WTC11 (cell line): ENCODE data around the gene CLNK. TPM values are rescaled to one million over a fixed set of nuclear protein-coding genes. Genes with fewer than 3 reads are reported as not detected.

Experiments used
- ATAC-seq: fragments of 200-7000 bp; cut with Tn5 transposase; 2 replicates; pipeline ENCODE4 v1.10.0; 2021; ENCODE audit warnings: mild to moderate bottlenecking, moderate library complexity
- CTCF ChIA-PET: fragments of 300-600 bp; sonication (Branson Sonifier 250); formaldehyde crosslinking; loops from one replicate; lab custom pipeline; 2021; ENCODE audit warnings: antibody characterized with exemption; lab: Charles Lee
- POLR2A ChIA-PET: fragments of 350-600 bp; sonication (Branson Sonifier 250); formaldehyde crosslinking; loops from one replicate; lab custom pipeline; 2021; ENCODE audit warnings: antibody characterized with exemption; lab: Charles Lee
- DNase-seq: peaks from one replicate; pipeline ENCODE4 v3.0.0; 2021; ENCODE audit warnings: low spot score
- H3K27ac Mint-ChIP-seq: 2 replicates; pipeline ENCODE4 v1.8.0; 2021; ENCODE audit warnings: mixed read lengths
- H3K27me3 Mint-ChIP-seq: 2 replicates; pipeline ENCODE4 v1.8.0; 2021; ENCODE audit warnings: low read depth, mild to moderate bottlenecking, moderate library complexity, mixed read lengths
- H3K36me3 Mint-ChIP-seq: 2 replicates; pipeline ENCODE4 v1.8.0; 2021; ENCODE audit warnings: mixed read lengths
- H3K4me1 Mint-ChIP-seq: 2 replicates; pipeline ENCODE4 v1.8.0; 2022; ENCODE audit warnings: mixed read lengths
- H3K4me3 Mint-ChIP-seq: 2 replicates; pipeline ENCODE4 v1.8.0; 2021; ENCODE audit warnings: mild to moderate bottlenecking, moderate library complexity, mixed read lengths
- H3K9me3 Mint-ChIP-seq: 2 replicates; pipeline ENCODE4 v1.8.0; 2021; ENCODE audit warnings: mixed read lengths
- CREM ChIP-seq: sonication (generic); formaldehyde crosslinking; IDR thresholded peaks from 2 replicates; pipeline ENCODE4 v1.8.1; 2022; ENCODE audit warnings: mild to moderate bottlenecking, missing genetic modification reagents, moderate library complexity
- ESRRA ChIP-seq: sonication (generic); formaldehyde crosslinking; IDR thresholded peaks from 2 replicates; pipeline ENCODE4 v1.8.1; 2022; ENCODE audit warnings: mild to moderate bottlenecking, missing genetic modification reagents, borderline replicate concordance
- JUN ChIP-seq: sonication (generic); formaldehyde crosslinking; IDR thresholded peaks from 2 replicates; pipeline ENCODE4 v1.8.0; 2023; ENCODE audit warnings: mild to moderate bottlenecking, missing genetic modification reagents
- KAT7 ChIP-seq: sonication (generic); formaldehyde crosslinking; IDR thresholded peaks from 2 replicates; pipeline ENCODE4 v1.8.1; 2023; ENCODE audit warnings: missing genetic modification reagents, mild to moderate bottlenecking, borderline replicate concordance
- NFE2L1 ChIP-seq: sonication (generic); formaldehyde crosslinking; IDR thresholded peaks from 2 replicates; pipeline ENCODE4 v1.8.1; 2023; ENCODE audit warnings: missing genetic modification reagents
- TP53 ChIP-seq: sonication (generic); formaldehyde crosslinking; IDR thresholded peaks from 2 replicates; pipeline ENCODE4 v1.8.1; 2023; ENCODE audit warnings: mild to moderate bottlenecking, missing genetic modification reagents
- ZNF423 ChIP-seq: fragments of 250-450 bp; sonication (Bioruptor Pico); IDR thresholded peaks from 2 replicates; pipeline ENCODE4 v2.1.2; 2022; ENCODE audit warnings: mild to moderate bottlenecking, moderate library complexity
- total RNA-seq: library from RNA; stranded (reverse); gene quantifications from 3 replicates; pipeline ENCODE4 v1.2.3, GENCODE V29; 2021
- TF ChIP-seq, protein P1 (sequence below): sonication (generic); formaldehyde crosslinking; IDR thresholded peaks from 2 replicates; pipeline ENCODE4 v1.8.0; 2023; ENCODE audit warnings: missing genetic modification reagents
- TF ChIP-seq, protein P2 (sequence below): sonication (generic); formaldehyde crosslinking; IDR thresholded peaks from 2 replicates; pipeline ENCODE4 v1.8.0; 2023; ENCODE audit warnings: missing genetic modification reagents, mild to moderate bottlenecking, borderline replicate concordance
- TF ChIP-seq, protein P3 (sequence below): fragments of 200-600 bp; IDR thresholded peaks from 2 replicates; pipeline ENCODE4 v1.8.0; 2022; ENCODE audit warnings: antibody characterized with exemption
- TF ChIP-seq, protein P4 (sequence below): sonication (generic); formaldehyde crosslinking; IDR thresholded peaks from 2 replicates; pipeline ENCODE4 v1.8.0; 2023; ENCODE audit warnings: mild to moderate bottlenecking, missing genetic modification reagents
- TF ChIP-seq, protein P5 (sequence below): sonication (generic); formaldehyde crosslinking; IDR thresholded peaks from 2 replicates; pipeline ENCODE4 v1.8.1; 2023; ENCODE audit warnings: mild to moderate bottlenecking, missing genetic modification reagents
- TF ChIP-seq, protein P6 (sequence below): sonication (generic); formaldehyde crosslinking; IDR thresholded peaks from 2 replicates; pipeline ENCODE4 v1.8.1; 2023; ENCODE audit warnings: mild to moderate bottlenecking, missing genetic modification reagents, moderate library complexity
- TF ChIP-seq, protein P7 (sequence below): sonication (generic); formaldehyde crosslinking; IDR thresholded peaks from 2 replicates; pipeline ENCODE4 v1.8.1; 2023; ENCODE audit warnings: mild to moderate bottlenecking, missing genetic modification reagents
- TF ChIP-seq, protein P8 (sequence below): fragments of 250-450 bp; sonication (Bioruptor Pico); IDR thresholded peaks from 2 replicates; pipeline ENCODE4 v1.9.0; 2021; ENCODE audit warnings: mild to moderate bottlenecking, borderline replicate concordance

The CLNK gene
- total RNA-seq, 1 experiment from 2014 or later, result not detected

DNA sequence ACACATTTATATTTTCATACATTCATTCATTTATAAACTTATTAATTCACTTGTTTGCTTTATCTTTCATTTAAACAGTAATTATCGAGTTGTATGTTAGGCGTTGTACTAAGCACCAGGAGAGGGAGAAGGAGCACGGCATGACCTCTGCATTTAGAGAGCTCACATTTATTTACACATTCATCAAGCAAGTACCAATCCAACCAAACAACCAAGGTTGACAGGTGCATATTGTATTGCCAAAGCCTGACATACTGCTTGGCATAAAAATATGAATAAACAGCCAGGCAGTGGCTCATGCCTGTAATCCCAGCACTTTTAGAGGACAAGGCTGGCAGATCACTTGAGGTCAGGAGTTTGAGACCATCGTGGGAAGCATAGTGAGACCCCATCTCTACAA lies 37.0 kb upstream of the CLNK start:
- no peaks in the 10 kb centered on the region for H3K4me1 Mint-ChIP-seq
- H3K4me3 Mint-ChIP-seq, result no peak overlapping the region
- H3K9me3 Mint-ChIP-seq, result peaks cover 69% of the 10 kb centered on the region
- no peak for TF ChIP-seq CREM
- TF ChIP-seq, protein P1, sequence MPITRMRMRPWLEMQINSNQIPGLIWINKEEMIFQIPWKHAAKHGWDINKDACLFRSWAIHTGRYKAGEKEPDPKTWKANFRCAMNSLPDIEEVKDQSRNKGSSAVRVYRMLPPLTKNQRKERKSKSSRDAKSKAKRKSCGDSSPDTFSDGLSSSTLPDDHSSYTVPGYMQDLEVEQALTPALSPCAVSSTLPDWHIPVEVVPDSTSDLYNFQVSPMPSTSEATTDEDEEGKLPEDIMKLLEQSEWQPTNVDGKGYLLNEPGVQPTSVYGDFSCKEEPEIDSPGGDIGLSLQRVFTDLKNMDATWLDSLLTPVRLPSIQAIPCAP (CRISPR knock-in tag), result no peak
- DNase-seq (no peak), ATAC-seq (no peak)
- no peaks in the 10 kb centered on the region; the same call in 1 of the 2 replicates for H3K27me3 Mint-ChIP-seq
- H3K36me3 Mint-ChIP-seq, result peaks cover 50% of the 10 kb centered on the region
- POLR2A ChIA-PET, result no interaction called here
- CTCF ChIA-PET, result no interaction called here
- no peak overlapping the region for H3K27ac Mint-ChIP-seq

DNA sequence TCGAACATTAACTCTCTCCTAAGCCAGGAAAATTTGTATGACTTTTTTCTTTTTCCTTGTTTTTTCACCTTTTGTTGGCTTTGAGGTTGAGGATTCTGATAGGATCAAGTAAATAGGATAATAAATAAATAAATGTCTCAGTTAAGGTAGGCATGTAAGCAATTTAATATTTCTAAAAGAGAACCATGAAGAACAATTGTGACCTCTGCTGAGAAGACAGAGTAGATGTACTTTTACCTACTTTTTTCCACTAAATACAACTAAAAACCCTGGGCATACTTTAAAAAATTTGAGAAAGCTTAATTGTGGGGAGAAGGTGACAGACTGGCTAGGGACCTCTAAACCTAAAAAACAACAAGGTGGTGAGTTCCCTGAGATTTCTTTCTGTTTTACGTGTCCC lies 31.6 kb upstream of the CLNK start:
- no peak overlapping the region for H3K27ac Mint-ChIP-seq
- no peaks in the 10 kb centered on the region for H3K4me1 Mint-ChIP-seq
- DNase-seq (no peak), ATAC-seq (no peak)
- ChIA-PET POLR2A (no interaction called here), CTCF (no interaction called here)
- peaks cover 45% of the 10 kb centered on the region for H3K36me3 Mint-ChIP-seq
- no peak overlapping the region for H3K4me3 Mint-ChIP-seq
- H3K9me3 Mint-ChIP-seq, result peaks cover 61% of the 10 kb centered on the region
- peaks cover 4% of the 10 kb centered on the region; the same call in 1 of the 2 replicates for H3K27me3 Mint-ChIP-seq
- TF ChIP-seq, protein P2, sequence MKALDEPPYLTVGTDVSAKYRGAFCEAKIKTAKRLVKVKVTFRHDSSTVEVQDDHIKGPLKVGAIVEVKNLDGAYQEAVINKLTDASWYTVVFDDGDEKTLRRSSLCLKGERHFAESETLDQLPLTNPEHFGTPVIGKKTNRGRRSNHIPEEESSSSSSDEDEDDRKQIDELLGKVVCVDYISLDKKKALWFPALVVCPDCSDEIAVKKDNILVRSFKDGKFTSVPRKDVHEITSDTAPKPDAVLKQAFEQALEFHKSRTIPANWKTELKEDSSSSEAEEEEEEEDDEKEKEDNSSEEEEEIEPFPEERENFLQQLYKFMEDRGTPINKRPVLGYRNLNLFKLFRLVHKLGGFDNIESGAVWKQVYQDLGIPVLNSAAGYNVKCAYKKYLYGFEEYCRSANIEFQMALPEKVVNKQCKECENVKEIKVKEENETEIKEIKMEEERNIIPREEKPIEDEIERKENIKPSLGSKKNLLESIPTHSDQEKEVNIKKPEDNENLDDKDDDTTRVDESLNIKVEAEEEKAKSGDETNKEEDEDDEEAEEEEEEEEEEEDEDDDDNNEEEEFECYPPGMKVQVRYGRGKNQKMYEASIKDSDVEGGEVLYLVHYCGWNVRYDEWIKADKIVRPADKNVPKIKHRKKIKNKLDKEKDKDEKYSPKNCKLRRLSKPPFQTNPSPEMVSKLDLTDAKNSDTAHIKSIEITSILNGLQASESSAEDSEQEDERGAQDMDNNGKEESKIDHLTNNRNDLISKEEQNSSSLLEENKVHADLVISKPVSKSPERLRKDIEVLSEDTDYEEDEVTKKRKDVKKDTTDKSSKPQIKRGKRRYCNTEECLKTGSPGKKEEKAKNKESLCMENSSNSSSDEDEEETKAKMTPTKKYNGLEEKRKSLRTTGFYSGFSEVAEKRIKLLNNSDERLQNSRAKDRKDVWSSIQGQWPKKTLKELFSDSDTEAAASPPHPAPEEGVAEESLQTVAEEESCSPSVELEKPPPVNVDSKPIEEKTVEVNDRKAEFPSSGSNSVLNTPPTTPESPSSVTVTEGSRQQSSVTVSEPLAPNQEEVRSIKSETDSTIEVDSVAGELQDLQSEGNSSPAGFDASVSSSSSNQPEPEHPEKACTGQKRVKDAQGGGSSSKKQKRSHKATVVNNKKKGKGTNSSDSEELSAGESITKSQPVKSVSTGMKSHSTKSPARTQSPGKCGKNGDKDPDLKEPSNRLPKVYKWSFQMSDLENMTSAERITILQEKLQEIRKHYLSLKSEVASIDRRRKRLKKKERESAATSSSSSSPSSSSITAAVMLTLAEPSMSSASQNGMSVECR (CRISPR knock-in tag), result no peak
- no peak for TF ChIP-seq TP53 (CRISPR knock-in tag)
- no peak for TF ChIP-seq JUN
- TF ChIP-seq, protein P3, sequence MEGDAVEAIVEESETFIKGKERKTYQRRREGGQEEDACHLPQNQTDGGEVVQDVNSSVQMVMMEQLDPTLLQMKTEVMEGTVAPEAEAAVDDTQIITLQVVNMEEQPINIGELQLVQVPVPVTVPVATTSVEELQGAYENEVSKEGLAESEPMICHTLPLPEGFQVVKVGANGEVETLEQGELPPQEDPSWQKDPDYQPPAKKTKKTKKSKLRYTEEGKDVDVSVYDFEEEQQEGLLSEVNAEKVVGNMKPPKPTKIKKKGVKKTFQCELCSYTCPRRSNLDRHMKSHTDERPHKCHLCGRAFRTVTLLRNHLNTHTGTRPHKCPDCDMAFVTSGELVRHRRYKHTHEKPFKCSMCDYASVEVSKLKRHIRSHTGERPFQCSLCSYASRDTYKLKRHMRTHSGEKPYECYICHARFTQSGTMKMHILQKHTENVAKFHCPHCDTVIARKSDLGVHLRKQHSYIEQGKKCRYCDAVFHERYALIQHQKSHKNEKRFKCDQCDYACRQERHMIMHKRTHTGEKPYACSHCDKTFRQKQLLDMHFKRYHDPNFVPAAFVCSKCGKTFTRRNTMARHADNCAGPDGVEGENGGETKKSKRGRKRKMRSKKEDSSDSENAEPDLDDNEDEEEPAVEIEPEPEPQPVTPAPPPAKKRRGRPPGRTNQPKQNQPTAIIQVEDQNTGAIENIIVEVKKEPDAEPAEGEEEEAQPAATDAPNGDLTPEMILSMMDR, result no peak
- TF ChIP-seq KAT7 (CRISPR knock-in tag), result no peak
- TF ChIP-seq, protein P4, sequence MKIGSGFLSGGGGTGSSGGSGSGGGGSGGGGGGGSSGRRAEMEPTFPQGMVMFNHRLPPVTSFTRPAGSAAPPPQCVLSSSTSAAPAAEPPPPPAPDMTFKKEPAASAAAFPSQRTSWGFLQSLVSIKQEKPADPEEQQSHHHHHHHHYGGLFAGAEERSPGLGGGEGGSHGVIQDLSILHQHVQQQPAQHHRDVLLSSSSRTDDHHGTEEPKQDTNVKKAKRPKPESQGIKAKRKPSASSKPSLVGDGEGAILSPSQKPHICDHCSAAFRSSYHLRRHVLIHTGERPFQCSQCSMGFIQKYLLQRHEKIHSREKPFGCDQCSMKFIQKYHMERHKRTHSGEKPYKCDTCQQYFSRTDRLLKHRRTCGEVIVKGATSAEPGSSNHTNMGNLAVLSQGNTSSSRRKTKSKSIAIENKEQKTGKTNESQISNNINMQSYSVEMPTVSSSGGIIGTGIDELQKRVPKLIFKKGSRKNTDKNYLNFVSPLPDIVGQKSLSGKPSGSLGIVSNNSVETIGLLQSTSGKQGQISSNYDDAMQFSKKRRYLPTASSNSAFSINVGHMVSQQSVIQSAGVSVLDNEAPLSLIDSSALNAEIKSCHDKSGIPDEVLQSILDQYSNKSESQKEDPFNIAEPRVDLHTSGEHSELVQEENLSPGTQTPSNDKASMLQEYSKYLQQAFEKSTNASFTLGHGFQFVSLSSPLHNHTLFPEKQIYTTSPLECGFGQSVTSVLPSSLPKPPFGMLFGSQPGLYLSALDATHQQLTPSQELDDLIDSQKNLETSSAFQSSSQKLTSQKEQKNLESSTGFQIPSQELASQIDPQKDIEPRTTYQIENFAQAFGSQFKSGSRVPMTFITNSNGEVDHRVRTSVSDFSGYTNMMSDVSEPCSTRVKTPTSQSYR (CRISPR knock-in tag), result no peak
- no peak for TF ChIP-seq ZNF423 (CRISPR knock-in tag)
- TF ChIP-seq, protein P5, sequence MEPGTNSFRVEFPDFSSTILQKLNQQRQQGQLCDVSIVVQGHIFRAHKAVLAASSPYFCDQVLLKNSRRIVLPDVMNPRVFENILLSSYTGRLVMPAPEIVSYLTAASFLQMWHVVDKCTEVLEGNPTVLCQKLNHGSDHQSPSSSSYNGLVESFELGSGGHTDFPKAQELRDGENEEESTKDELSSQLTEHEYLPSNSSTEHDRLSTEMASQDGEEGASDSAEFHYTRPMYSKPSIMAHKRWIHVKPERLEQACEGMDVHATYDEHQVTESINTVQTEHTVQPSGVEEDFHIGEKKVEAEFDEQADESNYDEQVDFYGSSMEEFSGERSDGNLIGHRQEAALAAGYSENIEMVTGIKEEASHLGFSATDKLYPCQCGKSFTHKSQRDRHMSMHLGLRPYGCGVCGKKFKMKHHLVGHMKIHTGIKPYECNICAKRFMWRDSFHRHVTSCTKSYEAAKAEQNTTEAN (CRISPR knock-in tag), result no peak
- TF ChIP-seq, protein P6, sequence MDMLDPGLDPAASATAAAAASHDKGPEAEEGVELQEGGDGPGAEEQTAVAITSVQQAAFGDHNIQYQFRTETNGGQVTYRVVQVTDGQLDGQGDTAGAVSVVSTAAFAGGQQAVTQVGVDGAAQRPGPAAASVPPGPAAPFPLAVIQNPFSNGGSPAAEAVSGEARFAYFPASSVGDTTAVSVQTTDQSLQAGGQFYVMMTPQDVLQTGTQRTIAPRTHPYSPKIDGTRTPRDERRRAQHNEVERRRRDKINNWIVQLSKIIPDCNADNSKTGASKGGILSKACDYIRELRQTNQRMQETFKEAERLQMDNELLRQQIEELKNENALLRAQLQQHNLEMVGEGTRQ (CRISPR knock-in tag), result no peak
- no peak for TF ChIP-seq NFE2L1 (CRISPR knock-in tag)
- TF ChIP-seq ESRRA, result no peak
- TF ChIP-seq, protein P7, sequence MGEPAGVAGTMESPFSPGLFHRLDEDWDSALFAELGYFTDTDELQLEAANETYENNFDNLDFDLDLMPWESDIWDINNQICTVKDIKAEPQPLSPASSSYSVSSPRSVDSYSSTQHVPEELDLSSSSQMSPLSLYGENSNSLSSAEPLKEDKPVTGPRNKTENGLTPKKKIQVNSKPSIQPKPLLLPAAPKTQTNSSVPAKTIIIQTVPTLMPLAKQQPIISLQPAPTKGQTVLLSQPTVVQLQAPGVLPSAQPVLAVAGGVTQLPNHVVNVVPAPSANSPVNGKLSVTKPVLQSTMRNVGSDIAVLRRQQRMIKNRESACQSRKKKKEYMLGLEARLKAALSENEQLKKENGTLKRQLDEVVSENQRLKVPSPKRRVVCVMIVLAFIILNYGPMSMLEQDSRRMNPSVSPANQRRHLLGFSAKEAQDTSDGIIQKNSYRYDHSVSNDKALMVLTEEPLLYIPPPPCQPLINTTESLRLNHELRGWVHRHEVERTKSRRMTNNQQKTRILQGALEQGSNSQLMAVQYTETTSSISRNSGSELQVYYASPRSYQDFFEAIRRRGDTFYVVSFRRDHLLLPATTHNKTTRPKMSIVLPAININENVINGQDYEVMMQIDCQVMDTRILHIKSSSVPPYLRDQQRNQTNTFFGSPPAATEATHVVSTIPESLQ (CRISPR knock-in tag), result no peak
- TF ChIP-seq, protein P8, sequence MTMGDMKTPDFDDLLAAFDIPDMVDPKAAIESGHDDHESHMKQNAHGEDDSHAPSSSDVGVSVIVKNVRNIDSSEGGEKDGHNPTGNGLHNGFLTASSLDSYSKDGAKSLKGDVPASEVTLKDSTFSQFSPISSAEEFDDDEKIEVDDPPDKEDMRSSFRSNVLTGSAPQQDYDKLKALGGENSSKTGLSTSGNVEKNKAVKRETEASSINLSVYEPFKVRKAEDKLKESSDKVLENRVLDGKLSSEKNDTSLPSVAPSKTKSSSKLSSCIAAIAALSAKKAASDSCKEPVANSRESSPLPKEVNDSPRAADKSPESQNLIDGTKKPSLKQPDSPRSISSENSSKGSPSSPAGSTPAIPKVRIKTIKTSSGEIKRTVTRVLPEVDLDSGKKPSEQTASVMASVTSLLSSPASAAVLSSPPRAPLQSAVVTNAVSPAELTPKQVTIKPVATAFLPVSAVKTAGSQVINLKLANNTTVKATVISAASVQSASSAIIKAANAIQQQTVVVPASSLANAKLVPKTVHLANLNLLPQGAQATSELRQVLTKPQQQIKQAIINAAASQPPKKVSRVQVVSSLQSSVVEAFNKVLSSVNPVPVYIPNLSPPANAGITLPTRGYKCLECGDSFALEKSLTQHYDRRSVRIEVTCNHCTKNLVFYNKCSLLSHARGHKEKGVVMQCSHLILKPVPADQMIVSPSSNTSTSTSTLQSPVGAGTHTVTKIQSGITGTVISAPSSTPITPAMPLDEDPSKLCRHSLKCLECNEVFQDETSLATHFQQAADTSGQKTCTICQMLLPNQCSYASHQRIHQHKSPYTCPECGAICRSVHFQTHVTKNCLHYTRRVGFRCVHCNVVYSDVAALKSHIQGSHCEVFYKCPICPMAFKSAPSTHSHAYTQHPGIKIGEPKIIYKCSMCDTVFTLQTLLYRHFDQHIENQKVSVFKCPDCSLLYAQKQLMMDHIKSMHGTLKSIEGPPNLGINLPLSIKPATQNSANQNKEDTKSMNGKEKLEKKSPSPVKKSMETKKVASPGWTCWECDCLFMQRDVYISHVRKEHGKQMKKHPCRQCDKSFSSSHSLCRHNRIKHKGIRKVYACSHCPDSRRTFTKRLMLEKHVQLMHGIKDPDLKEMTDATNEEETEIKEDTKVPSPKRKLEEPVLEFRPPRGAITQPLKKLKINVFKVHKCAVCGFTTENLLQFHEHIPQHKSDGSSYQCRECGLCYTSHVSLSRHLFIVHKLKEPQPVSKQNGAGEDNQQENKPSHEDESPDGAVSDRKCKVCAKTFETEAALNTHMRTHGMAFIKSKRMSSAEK (CRISPR knock-in tag), result no peak
